ENCODE data around the gene CDK6. TPM values are rescaled to one million over a fixed set of nuclear protein-coding genes. Genes with fewer than 3 reads are reported as not detected.

CDK6 gene
- total and polyA plus RNA-seq, 4 donors, result 1.6 to 66.4 (median 12.1) TPM

DNA sequence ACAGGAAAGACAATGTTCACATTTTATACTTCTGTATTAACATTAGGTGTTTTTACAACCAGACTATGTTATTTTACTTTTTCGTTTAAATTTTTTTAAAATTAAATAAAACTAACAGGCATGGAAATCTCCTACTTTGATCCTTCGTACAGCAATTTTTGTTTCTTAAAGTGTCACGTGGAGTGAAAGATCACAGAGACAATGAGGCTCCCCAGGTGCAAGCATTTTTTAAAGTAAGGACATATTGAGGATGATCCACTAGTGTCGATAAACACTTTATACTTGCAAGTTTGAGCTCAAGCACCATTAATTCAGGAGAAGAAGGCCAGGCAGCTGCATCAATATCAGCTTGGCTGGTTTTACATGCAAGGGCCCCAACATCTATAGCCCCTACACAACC is 177.7 kb downstream of the CDK6 start:
- DNase-seq (no peak), ATAC-seq (ENCODE audit: insufficient read depth, low FRiP score) (no peak)
- Histone ChIP-seq H3K36me3 (ENCODE audit: control insufficient read depth in 4 of 4, insufficient read depth in 4 of 4, low read length in 4 of 4) (no peaks in the 10 kb centered on the region), H3K4me3 (no peak overlapping the region), H3K9ac (ENCODE audit: insufficient read depth in 1 of 2, low read length in 2 of 2) (no peak overlapping the region), H3K27ac (ENCODE audit: low read depth in 1 of 2, low read length in 1 of 2) (no peak overlapping the region), H3K9me3 (ENCODE audit: control insufficient read depth in 4 of 4, insufficient read depth in 3 of 4, low read length in 3 of 4) (no peaks in the 10 kb centered on the region), H3K27me3 (ENCODE audit: control insufficient read depth in 3 of 3, insufficient read depth in 3 of 3, low read length in 2 of 3) (no peaks in the 10 kb centered on the region), H3K4me1 (ENCODE audit: control insufficient read depth in 5 of 5, insufficient read depth in 5 of 5, low read length in 5 of 5) (peaks cover 0 to 10% (median 0%) of the 10 kb centered on the region in 5 donors)
- TF ChIP-seq CTCF (IDR thresholded peaks at IDR 0.05; ENCODE audit: control extremely low read depth, extremely low read depth), result no peak
- WGBS, 2 donors, result 93% methylated on average over 4 of the region's 4 CpGs

DNA sequence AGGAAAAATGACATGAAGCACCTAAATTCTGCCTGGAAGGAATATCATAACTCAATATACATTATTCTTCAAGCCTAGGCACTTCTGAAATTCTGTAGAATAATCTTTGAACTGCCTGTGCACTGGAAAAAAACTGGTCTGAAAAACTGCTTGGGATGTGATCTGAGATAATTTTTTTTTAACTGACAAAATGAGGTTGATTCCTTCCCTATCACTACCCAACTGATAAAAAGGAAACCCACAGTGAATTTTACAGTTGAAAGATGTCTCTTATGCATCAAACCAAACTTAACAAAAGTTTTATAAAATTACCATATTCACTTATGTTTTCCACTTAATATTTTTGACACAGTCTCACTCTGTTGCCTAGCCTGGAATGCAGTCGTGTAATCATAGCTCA is 179.0 kb downstream of the CDK6 start:
- H3K27me3 ChIP-seq (ENCODE audit: control insufficient read depth in 3 of 3, insufficient read depth in 3 of 3, low read length in 2 of 3), result no peaks in the 10 kb centered on the region
- no peak for ATAC-seq (ENCODE audit: insufficient read depth, low FRiP score)

GRCh38 chr7:92656121-92656520 is 180.3 kb downstream of the CDK6 start:
- Histone ChIP-seq H3K36me3 (ENCODE audit: control insufficient read depth in 4 of 4, insufficient read depth in 4 of 4, low read length in 4 of 4) (no peaks in the 10 kb centered on the region), H3K27me3 (ENCODE audit: control insufficient read depth in 3 of 3, insufficient read depth in 3 of 3, low read length in 2 of 3) (no peaks in the 10 kb centered on the region), H3K9me3 (ENCODE audit: control insufficient read depth in 4 of 4, insufficient read depth in 3 of 4, low read length in 3 of 4) (no peaks in the 10 kb centered on the region), H3K27ac (ENCODE audit: low read depth in 1 of 2, low read length in 1 of 2) (no peak overlapping the region), H3K4me3 (no peak overlapping the region), H3K4me1 (ENCODE audit: control insufficient read depth in 5 of 5, insufficient read depth in 5 of 5, low read length in 5 of 5) (peaks cover 0 to 12% (median 0%) of the 10 kb centered on the region in 5 donors), H3K9ac (ENCODE audit: insufficient read depth in 1 of 2, low read length in 2 of 2) (no peak overlapping the region)
- WGBS, 2 donors, result 95 to 100% methylated on average over 4 of the region's 4 CpGs
- no peak for ATAC-seq (ENCODE audit: insufficient read depth, low FRiP score)
- no peak for TF ChIP-seq CTCF (IDR thresholded peaks at IDR 0.05; ENCODE audit: control extremely low read depth, extremely low read depth)
- DNase-seq, result no peak

More for the DNA sequence above, 179.0 kb downstream of the CDK6 start:
- TF ChIP-seq CTCF (IDR thresholded peaks at IDR 0.05; ENCODE audit: control extremely low read depth, extremely low read depth), result no peak
- Histone ChIP-seq H3K4me1 (ENCODE audit: control insufficient read depth in 5 of 5, insufficient read depth in 5 of 5, low read length in 5 of 5) (peaks cover 0 to 12% (median 0%) of the 10 kb centered on the region in 5 donors), H3K9me3 (ENCODE audit: control insufficient read depth in 4 of 4, insufficient read depth in 3 of 4, low read length in 3 of 4) (no peaks in the 10 kb centered on the region), H3K9ac (ENCODE audit: insufficient read depth in 1 of 2, low read length in 2 of 2) (no peak overlapping the region), H3K36me3 (ENCODE audit: control insufficient read depth in 4 of 4, insufficient read depth in 4 of 4, low read length in 4 of 4) (no peaks in the 10 kb centered on the region), H3K27ac (ENCODE audit: low read depth in 1 of 2, low read length in 1 of 2) (no peak overlapping the region), H3K4me3 (no peak overlapping the region)
- 36 to 72% methylated on average over 1 of the region's 1 CpG for WGBS, 2 donors
- DNase-seq, result no peak

- peaks cover 0 to 12% (median 0%) of the 10 kb centered on the region in 5 donors for H3K4me1 ChIP-seq (ENCODE audit: control insufficient read depth in 5 of 5, insufficient read depth in 5 of 5, low read length in 5 of 5)
- 37 to 67% methylated on average over 1 of the region's 1 CpG for WGBS, 2 donors
- no peaks in the 10 kb centered on the region for H3K27me3 ChIP-seq (ENCODE audit: control insufficient read depth in 3 of 3, insufficient read depth in 3 of 3, low read length in 2 of 3)
- DNase-seq, result no peak
- no peak overlapping the region for H3K9ac ChIP-seq (ENCODE audit: insufficient read depth in 1 of 2, low read length in 2 of 2)
- H3K36me3 ChIP-seq (ENCODE audit: control insufficient read depth in 4 of 4, insufficient read depth in 4 of 4, low read length in 4 of 4), result no peaks in the 10 kb centered on the region
- H3K4me3 ChIP-seq, result no peak overlapping the region
- TF ChIP-seq CTCF (IDR thresholded peaks at IDR 0.05; ENCODE audit: control extremely low read depth, extremely low read depth), result no peak
- no peaks in the 10 kb centered on the region for H3K9me3 ChIP-seq (ENCODE audit: control insufficient read depth in 4 of 4, insufficient read depth in 3 of 4, low read length in 3 of 4)
- no peak for ATAC-seq (ENCODE audit: insufficient read depth, low FRiP score)
- no peak overlapping the region for H3K27ac ChIP-seq (ENCODE audit: low read depth in 1 of 2, low read length in 1 of 2)
Observed at GRCh38 chr7:92655346-92655884, 181.0 kb downstream of the CDK6 start.

All from lung (tissue), 12 donors.